ENCODE data around the gene STAT4. TPM values are rescaled to one million over a fixed set of nuclear protein-coding genes. Genes with fewer than 3 reads are reported as not detected.

The STAT4 gene
- polyA plus RNA-seq, 1 experiment = 1.5 TPM

DNA sequence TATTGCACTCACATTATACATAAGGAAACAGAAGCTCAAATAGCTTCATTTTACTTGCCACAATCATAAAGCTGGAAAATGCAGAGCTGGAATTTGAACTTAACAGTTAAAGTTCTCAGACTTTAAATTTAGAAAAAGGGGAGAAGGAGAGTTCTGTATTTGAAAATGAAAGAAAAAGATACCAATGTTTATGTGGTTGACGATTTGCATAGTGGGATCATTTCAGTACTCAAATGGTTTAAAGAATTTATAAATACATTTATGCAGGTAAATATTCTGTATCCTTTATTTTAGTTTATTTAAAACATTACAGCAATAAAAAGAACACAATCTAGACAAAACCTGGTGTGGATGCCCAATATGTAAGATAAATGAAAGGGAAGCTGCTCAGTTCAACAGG lies 25.5 kb upstream of the STAT4 start:
- CTCF ChIA-PET = no interaction called here
- DNase-seq (ENCODE audit: low read depth) = no peak
- TF ChIP-seq, protein P1, sequence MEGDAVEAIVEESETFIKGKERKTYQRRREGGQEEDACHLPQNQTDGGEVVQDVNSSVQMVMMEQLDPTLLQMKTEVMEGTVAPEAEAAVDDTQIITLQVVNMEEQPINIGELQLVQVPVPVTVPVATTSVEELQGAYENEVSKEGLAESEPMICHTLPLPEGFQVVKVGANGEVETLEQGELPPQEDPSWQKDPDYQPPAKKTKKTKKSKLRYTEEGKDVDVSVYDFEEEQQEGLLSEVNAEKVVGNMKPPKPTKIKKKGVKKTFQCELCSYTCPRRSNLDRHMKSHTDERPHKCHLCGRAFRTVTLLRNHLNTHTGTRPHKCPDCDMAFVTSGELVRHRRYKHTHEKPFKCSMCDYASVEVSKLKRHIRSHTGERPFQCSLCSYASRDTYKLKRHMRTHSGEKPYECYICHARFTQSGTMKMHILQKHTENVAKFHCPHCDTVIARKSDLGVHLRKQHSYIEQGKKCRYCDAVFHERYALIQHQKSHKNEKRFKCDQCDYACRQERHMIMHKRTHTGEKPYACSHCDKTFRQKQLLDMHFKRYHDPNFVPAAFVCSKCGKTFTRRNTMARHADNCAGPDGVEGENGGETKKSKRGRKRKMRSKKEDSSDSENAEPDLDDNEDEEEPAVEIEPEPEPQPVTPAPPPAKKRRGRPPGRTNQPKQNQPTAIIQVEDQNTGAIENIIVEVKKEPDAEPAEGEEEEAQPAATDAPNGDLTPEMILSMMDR (IDR thresholded peaks at IDR 0.05; ENCODE audit: insufficient read depth, low read depth, low read length) = no peak

DNA sequence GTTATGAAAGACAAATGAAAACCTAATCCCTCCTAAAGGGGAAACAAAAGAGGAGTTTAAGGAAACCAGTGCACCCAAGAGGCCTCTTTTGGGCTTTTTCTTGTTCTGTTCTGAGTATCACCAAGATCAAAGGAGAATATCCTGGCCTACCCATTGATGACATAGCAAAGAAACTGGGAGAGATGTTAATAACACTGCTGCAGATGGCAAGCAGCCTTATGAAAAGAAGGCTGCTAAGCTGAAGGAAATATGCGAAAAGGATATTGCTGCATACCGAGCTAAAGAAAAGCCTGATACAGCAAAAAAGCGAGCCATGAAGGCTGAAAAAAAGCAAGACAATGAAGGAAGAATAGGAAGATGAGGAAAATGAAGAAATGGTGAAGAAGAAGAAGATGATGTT lies 23.6 kb upstream of the STAT4 start:
- ChIA-PET POLR2A (no interaction called here), CTCF (interaction anchor here (0.7 to 2.3 kb wide), 5 partner anchors 10 to 347 kb away, joined by 3 to 9 read pairs (median 3); no protein-coding TSS in a partner anchor)
- no peak overlapping the region for H3K4me3 ChIP-seq (ENCODE audit: low read depth, low read length)
- TF ChIP-seq, protein P1 (IDR thresholded peaks at IDR 0.05; ENCODE audit: insufficient read depth, low read depth, low read length) = no peak
- H3K27me3 ChIP-seq (ENCODE audit: control insufficient read depth, insufficient read depth, low read length) = no peaks in the 10 kb centered on the region
- DNase-seq (ENCODE audit: low read depth) = no peak
- no peaks in the 10 kb centered on the region for H3K36me3 ChIP-seq (ENCODE audit: control insufficient read depth, insufficient read depth, low read length)

More for the DNA sequence above, 25.5 kb upstream of the STAT4 start:
- Histone ChIP-seq H3K36me3 (ENCODE audit: control insufficient read depth, insufficient read depth, low read length) (no peaks in the 10 kb centered on the region), H3K4me3 (ENCODE audit: low read depth, low read length) (no peak overlapping the region), H3K27me3 (ENCODE audit: control insufficient read depth, insufficient read depth, low read length) (no peaks in the 10 kb centered on the region)
- POLR2A ChIA-PET = interaction anchor here (0.6 kb wide), 1 partner anchor 12 kb away, joined by 3 read pairs; no protein-coding TSS in a partner anchor

DNA sequence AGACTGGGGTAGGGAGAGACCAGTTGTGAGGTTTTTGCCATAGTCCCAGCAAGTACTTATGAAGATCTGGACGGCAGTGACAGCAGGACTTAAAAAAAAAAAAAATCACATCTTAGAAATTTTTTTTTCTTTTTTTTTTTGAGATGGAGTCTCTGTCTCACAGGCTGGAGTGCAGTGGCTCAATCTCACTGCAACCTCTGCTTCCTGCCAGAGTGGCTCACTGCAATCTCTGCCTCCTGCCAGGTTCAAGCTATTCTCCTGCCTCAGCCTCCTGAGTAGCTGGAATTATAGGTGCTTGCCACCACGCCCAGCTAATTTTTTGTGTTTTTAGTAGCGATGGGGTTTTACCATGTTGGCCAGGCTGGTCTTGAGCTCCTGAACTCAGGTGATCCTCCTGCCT lies 22.4 kb upstream of the STAT4 start:
- no peak overlapping the region for H3K4me3 ChIP-seq (ENCODE audit: low read depth, low read length)
- no peak for DNase-seq (ENCODE audit: low read depth)
- H3K36me3 ChIP-seq (ENCODE audit: control insufficient read depth, insufficient read depth, low read length) = no peaks in the 10 kb centered on the region
- H3K27me3 ChIP-seq (ENCODE audit: control insufficient read depth, insufficient read depth, low read length) = no peaks in the 10 kb centered on the region
- ChIA-PET POLR2A (no interaction called here), CTCF (interaction anchor here (1.1 to 2.5 kb wide), 3 partner anchors 8 to 343 kb away, joined by 3 to 8 read pairs (median 4); no protein-coding TSS in a partner anchor)
- TF ChIP-seq, protein P1 (IDR thresholded peaks at IDR 0.05; ENCODE audit: insufficient read depth, low read depth, low read length) = no peak

DNA sequence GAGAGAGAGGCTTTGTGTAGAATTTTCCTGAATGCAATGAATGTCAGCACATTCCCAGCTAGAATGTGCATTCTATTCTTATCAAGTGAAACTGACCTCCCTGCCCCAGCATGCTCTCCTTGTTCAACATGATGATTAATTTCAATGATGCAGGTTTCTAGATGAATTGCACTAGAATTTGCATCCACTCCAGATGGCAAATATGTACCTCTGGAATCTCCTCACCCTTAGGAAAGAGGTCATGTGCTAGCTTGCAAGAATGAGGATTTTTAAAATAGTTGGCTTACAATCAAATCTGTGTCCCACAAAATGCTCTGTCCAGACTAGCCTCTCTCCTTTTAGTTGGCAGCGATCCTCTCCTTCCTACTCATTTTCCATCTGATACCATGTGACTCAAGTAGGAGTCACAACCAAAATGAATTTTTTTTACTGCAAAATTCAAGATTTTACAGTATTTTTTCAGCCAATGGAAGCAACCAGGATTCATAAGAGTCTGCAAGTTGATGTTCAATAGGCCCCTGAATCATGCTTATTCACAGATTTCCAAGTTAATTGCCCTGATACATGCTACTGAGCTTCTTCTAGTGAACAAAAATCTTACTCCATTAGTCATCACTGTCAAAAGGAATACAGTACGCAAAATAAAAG lies 21.0 kb upstream of the STAT4 start:
- Histone ChIP-seq H3K36me3 (ENCODE audit: control insufficient read depth, insufficient read depth, low read length) (no peaks in the 10 kb centered on the region), H3K27me3 (ENCODE audit: control insufficient read depth, insufficient read depth, low read length) (no peaks in the 10 kb centered on the region), H3K4me3 (ENCODE audit: low read depth, low read length) (no peak overlapping the region)
- TF ChIP-seq, protein P1 (IDR thresholded peaks at IDR 0.05; ENCODE audit: insufficient read depth, low read depth, low read length) = no peak
- POLR2A ChIA-PET = interaction anchor here (0.7 kb wide), 1 partner anchor 123 kb away, joined by 3 read pairs; no protein-coding TSS in a partner anchor
- CTCF ChIA-PET = interaction anchor here (0.6 to 2.5 kb wide), 6 partner anchors 12 to 329 kb away, joined by 3 to 8 read pairs (median 4); no protein-coding TSS in a partner anchor
- peak; percentile 97 for DNase-seq (ENCODE audit: low read depth)

DNA sequence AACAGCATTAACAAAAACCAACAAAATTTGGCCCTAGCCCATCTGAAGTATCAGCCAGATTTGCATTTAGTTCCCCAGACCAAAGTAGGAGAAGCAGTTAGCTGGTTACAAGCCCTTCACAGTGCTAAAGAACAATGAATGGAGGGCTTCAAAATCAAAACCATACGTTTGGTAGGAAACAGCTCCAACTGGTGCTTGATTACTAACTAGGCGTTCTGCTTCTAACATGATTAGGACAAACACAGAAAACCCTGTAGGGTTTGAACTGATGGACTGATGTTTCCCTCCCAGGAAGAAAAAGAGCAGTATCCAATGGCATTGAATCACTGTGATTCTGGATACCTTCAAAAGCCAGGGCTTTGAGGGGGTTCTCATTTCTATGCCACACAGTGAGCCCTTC lies 20.5 kb upstream of the STAT4 start:
- Histone ChIP-seq H3K36me3 (ENCODE audit: control insufficient read depth, insufficient read depth, low read length) (no peaks in the 10 kb centered on the region), H3K27me3 (ENCODE audit: control insufficient read depth, insufficient read depth, low read length) (no peaks in the 10 kb centered on the region), H3K4me3 (ENCODE audit: low read depth, low read length) (no peak overlapping the region)
- no peak for DNase-seq (ENCODE audit: low read depth)
- TF ChIP-seq, protein P1 (IDR thresholded peaks at IDR 0.05; ENCODE audit: insufficient read depth, low read depth, low read length) = no peak
- POLR2A ChIA-PET = interaction anchor here (0.7 kb wide), 1 partner anchor 122 kb away, joined by 3 read pairs; no protein-coding TSS in a partner anchor
- CTCF ChIA-PET = interaction anchor here (0.9 to 2.5 kb wide), 6 partner anchors 16 to 330 kb away, joined by 3 to 8 read pairs (median 4); no protein-coding TSS in a partner anchor

Data from BJ (cell line).